Esophagus muscularis mucosa (tissue), 4 donors: ENCODE results near the gene MT1F. TPM values are rescaled to one million over a fixed set of nuclear protein-coding genes. Genes with fewer than 3 reads are reported as not detected.
"Not testable (repeated sequence)": the region's sequence is repeated elsewhere in the genome, so short reads cannot be mapped to it uniquely, and the experiment has no call there.

Source experiments
- DNase-seq: peaks from one replicate; pipeline ENCODE4 v3.0.0-alpha.2; 2017; ENCODE audit errors: extremely low spot score
- H3K27ac ChIP-seq, 4 donors: fragments of 200-600 bp; sonication (generic); replicated peaks in 1 of 4; 1 replicate in 3 of 4; 2 replicates in 1 of 4; pipeline ENCODE4 v1.5.1; 2016 to 2019; ENCODE audit warnings: mild to moderate bottlenecking in 1 of 4
- H3K27me3 ChIP-seq, 4 donors: fragments of 200-600 bp; sonication (generic); one replicate each; pipeline versions ENCODE4 v1.5.1 to v1.6.0; 2016 to 2019
- H3K36me3 ChIP-seq, 4 donors: fragments of 200-600 bp; sonication (generic); one replicate each; pipeline ENCODE4 v1.5.1; 2016 to 2019
- H3K4me1 ChIP-seq, 4 donors: fragments of 200-600 bp; sonication (generic); one replicate each; pipeline ENCODE4 v1.5.1; 2016 to 2019
- H3K4me3 ChIP-seq, 4 donors: fragments of 200-600 bp; sonication (generic); 1 replicate in 2 of 4; 2 replicates in 2 of 4; pipeline ENCODE4 v1.5.1; 2016 to 2019; ENCODE audit warnings: mild to moderate bottlenecking in 4 of 4, moderate library complexity in 1 of 4
- H3K9me3 ChIP-seq, 4 donors: fragments of 200-600 bp; sonication (generic); 1 replicate in 3 of 4; 2 replicates in 1 of 4; pipeline ENCODE4 v1.5.1; 2016 to 2019
- EP300 ChIP-seq: sonication (generic); formaldehyde crosslinking; IDR thresholded peaks from one replicate; pipeline ENCODE4 v1.6.1; 2017; ENCODE audit warnings: antibody characterized with exemption
- POLR2A ChIP-seq: fragments of 450-650 bp; IDR thresholded peaks from one replicate; pipeline ENCODE4 v1.6.1; 2017; ENCODE audit warnings: antibody characterized with exemption, moderate library complexity, mild to moderate bottlenecking, low read depth
- POLR2AphosphoS5 ChIP-seq, 2 donors: sonication (generic); formaldehyde crosslinking; IDR thresholded peaks; one replicate each; pipeline ENCODE4 v1.6.1; 2017; ENCODE audit warnings: antibody characterized with exemption in 2 of 2
- whole genome bisulfite sequencing: methylation state at CpG from one replicate; pipeline ENCODE4 v1.1.5; 2018; 5-methylcytosine and 5-hydroxymethylcytosine counted together
- intact Hi-C: fragments of 100-400 bp; cut with DNase I; formaldehyde crosslinking; loops from one replicate; pipeline ENCODE4 v1.15.1; 2023
- total RNA-seq, 4 donors: library from RNA; depleted of rRNA; stranded (reverse); fragments of >200 nt; gene quantifications; one replicate each; pipeline versions ENCODE4 v1.1.0 to v1.2.1, GENCODE V29; 2016
- TF ChIP-seq, protein P1 (sequence below), 3 experiments: fragments of 200-600 bp in 2 of 3; fragments of 450-650 bp in 1 of 3; sonication (generic) in 2 of 3; IDR thresholded peaks; one replicate each; pipeline ENCODE4 v1.5.1; 2017 to 2019; ENCODE audit warnings: antibody characterized with exemption in 3 of 3, mild to moderate bottlenecking in 2 of 3, moderate library complexity in 1 of 3

The MT1F gene
- total RNA-seq, 4 donors from 2014 or later, result 2.1 to 7.1 (median 5.0) TPM

DNA sequence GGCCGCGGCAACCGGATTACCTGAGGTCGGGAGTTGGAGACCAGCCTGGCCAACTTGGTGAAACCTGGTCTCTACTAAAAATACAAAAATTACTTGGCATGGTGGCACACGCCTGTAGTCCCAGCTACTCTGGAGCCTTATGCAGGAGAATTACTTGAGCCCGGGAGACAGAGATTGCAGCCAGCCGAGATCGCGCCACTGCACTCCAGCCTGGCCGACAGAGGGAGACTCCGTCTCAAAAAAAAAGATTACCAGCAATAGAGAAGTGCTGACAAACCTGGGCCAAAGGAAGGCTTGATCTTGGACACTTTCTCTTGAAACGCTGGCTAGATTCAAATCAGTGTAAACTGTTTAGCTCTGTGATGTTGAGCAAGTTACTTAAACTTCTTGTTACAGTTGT, 16.2 kb downstream of the MT1F start:
- H3K27me3 ChIP-seq, result peaks cover 0 to 85% (median 25%) of the 10 kb centered on the region in 4 donors
- no peak for TF ChIP-seq POLR2AphosphoS5 (IDR thresholded peaks at IDR 0.05)
- TF ChIP-seq, protein P1, sequence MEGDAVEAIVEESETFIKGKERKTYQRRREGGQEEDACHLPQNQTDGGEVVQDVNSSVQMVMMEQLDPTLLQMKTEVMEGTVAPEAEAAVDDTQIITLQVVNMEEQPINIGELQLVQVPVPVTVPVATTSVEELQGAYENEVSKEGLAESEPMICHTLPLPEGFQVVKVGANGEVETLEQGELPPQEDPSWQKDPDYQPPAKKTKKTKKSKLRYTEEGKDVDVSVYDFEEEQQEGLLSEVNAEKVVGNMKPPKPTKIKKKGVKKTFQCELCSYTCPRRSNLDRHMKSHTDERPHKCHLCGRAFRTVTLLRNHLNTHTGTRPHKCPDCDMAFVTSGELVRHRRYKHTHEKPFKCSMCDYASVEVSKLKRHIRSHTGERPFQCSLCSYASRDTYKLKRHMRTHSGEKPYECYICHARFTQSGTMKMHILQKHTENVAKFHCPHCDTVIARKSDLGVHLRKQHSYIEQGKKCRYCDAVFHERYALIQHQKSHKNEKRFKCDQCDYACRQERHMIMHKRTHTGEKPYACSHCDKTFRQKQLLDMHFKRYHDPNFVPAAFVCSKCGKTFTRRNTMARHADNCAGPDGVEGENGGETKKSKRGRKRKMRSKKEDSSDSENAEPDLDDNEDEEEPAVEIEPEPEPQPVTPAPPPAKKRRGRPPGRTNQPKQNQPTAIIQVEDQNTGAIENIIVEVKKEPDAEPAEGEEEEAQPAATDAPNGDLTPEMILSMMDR (IDR thresholded peaks at IDR 0.05), result peak; percentile 58 to 67 (median 67)
- H3K4me1 ChIP-seq, result peaks cover 11 to 25% (median 20%) of the 10 kb centered on the region in 4 donors
- H3K27ac ChIP-seq, result no peak overlapping the region
- 55% methylated on average over 9 of the region's 12 CpGs for WGBS
- no peak overlapping the region for H3K4me3 ChIP-seq
- H3K36me3 ChIP-seq, result no peaks in the 10 kb centered on the region
- DNase-seq, result no peak
- H3K9me3 ChIP-seq, result no peaks in the 10 kb centered on the region
- intact Hi-C loops, result loop anchor here (2.0 kb wide), 1 partner anchor 29 kb away; no protein-coding TSS in a partner anchor

DNA sequence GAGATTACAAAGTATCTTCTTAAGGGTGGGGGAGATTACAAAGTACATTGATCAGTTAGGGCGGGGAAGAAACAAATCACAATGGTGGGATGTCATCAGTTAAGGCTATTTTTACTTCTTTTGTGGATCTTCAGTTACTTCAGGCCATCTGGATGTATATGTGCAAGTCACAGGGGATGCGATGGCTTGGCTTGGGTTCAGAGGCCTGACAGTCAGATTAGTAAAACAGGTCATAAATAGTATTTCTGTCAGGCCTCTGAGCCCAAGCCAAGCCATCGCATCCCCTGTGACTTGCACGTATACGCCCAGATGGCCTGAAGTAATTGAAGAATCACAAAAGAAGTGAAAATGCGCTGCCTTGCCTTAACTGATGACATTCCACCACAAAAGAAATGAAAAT, 16.8 kb downstream of the MT1F start:
- H3K27me3 ChIP-seq, result peaks cover 0 to 78% (median 19%) of the 10 kb centered on the region in 4 donors

DNA sequence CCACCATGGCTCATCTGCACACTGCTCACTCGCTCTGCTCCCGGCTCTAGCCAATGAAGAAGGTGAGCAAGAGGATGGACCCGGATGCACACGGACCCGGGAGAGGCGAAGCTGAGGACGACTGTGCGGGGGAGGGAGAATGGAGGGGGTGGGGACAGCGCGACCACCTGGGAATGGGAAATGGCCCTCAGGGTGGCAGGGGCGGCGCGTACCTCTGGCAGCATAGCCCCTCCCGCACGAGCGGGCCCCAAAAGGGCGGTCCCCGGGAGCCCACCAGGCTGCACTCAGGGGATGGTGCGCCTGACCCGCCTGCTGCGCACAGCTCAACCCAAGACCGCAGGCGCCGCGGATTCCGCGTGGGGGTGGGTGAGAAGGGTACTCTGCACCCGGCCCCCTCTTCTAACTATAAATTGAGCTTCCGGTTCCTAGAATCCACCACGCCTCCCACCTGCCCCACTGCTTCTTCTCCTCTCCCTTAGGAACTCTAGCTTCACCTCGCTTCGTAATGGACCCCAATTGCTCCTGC, 18.0 kb downstream of the MT1F start:
- H3K4me1 ChIP-seq, result peaks cover 9 to 14% (median 11%) of the 10 kb centered on the region in 4 donors
- DNase-seq, result no peak
- H3K4me3 ChIP-seq, result peak overlapping the region; percentile 3 to 30 (median 19)
- intact Hi-C loops, result no loop called here
- H3K27me3 ChIP-seq, result peaks cover 0 to 67% (median 10%) of the 10 kb centered on the region in 4 donors
- no peak for TF ChIP-seq POLR2AphosphoS5 (IDR thresholded peaks at IDR 0.05)
- TF ChIP-seq, protein P1 (IDR thresholded peaks at IDR 0.05), result no peak
- no peaks in the 10 kb centered on the region for H3K36me3 ChIP-seq
- 12% methylated on average over 7 of the region's 32 CpGs for WGBS
- no peak overlapping the region for H3K27ac ChIP-seq
- H3K9me3 ChIP-seq, result no peaks in the 10 kb centered on the region

More for the DNA sequence above, 16.8 kb downstream of the MT1F start:
- H3K36me3 ChIP-seq, H3K27ac ChIP-seq, DNase-seq, intact Hi-C loops, H3K9me3 ChIP-seq, H3K4me3 ChIP-seq: not testable (repeated sequence)
- H3K4me1 ChIP-seq, result peaks cover 8 to 19% (median 15%) of the 10 kb centered on the region in 4 donors
- 90% methylated on average over 6 of the region's 6 CpGs for WGBS

DNA sequence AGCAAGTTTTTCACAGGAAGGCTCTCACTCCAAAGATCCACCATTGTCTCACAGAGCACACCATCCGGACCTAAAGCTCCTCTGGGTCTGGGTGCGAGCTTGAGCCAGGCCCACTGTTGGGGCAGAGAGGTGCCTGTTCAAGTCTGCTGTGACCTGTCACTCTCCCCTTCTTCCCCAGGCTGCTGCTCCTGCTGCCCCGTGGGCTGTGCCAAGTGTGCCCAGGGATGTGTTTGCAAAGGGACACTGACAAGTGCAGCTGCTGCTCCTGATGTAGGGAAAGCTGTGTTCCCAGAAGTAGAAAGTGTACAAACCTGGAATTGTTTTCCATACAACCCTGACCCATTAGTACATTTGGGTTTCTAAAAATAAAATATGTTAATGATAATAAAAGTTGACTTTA, 19.7 kb downstream of the MT1F start:
- Histone ChIP-seq H3K4me3 (no peak overlapping the region), H3K4me1 (peaks cover 19 to 25% (median 24%) of the 10 kb centered on the region in 4 donors), H3K36me3 (no peaks in the 10 kb centered on the region), H3K27ac (no peak overlapping the region), H3K27me3 (peaks cover 0 to 49% (median 10%) of the 10 kb centered on the region in 4 donors), H3K9me3 (no peaks in the 10 kb centered on the region)
- DNase-seq, result no peak
- TF ChIP-seq, protein P1 (IDR thresholded peaks at IDR 0.05), result no peak
- TF ChIP-seq POLR2A (no peak), POLR2AphosphoS5 (IDR thresholded peaks at IDR 0.05) (no peak), EP300 (no peak)
- 80% methylated on average over 3 of the region's 3 CpGs for WGBS
- intact Hi-C loops, result no loop called here

DNA sequence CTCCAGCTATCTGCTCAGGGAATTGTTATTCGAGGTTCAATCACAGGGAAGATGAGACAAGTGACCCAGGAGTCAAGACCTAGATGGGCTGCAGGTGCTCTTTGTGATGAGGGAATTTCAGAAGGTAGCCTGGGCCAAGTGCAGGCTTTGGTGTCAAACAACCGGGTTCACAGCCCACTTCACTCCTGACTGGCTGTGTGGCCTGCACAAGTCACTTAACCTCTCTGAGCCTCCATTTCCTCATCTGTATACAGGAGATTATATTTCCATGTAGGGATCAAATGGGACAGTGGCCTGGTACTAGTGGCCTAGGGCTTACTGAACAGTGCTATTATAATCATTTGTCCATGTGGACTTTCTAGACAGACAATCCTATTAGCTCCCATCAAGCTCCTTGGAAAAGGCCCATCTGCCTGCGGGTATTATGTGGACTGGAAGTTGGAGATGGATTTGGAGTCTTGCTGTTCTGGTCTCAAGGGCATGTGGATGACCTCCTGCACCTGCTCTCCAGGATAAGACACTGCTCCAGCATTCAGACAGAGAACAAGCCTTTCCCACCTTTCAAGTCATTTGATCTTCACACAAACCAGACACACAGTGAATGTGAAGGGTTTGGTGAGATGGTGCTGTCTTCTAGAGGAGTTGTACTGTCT, 21.4 kb downstream of the MT1F start:
- no peak for DNase-seq
- Histone ChIP-seq H3K4me1 (peaks cover 35 to 43% (median 37%) of the 10 kb centered on the region in 4 donors), H3K27ac (no peak overlapping the region), H3K9me3 (no peaks in the 10 kb centered on the region), H3K27me3 (peaks cover 0 to 32% (median 10%) of the 10 kb centered on the region in 4 donors), H3K36me3 (no peaks in the 10 kb centered on the region), H3K4me3 (no peak overlapping the region)
- 100% methylated on average over 3 of the region's 3 CpGs for WGBS
- TF ChIP-seq POLR2A (no peak), POLR2AphosphoS5 (IDR thresholded peaks at IDR 0.05) (no peak), EP300 (no peak)
- TF ChIP-seq, protein P1 (IDR thresholded peaks at IDR 0.05), result no peak
- intact Hi-C loops, result no loop called here
